RPMI8226 (cell line): ENCODE measurements around the gene TMEM100.

ENCODE experiments used
- DNase-seq: peaks from one replicate; pipeline ENCODE4 v3.0.0-alpha.2; 2015

Gene TMEM100

GRCh38 chr17:55743103-55743679 lies 20.5 kb upstream of the TMEM100 start:
- peak; percentile 49 for DNase-seq

DNA sequence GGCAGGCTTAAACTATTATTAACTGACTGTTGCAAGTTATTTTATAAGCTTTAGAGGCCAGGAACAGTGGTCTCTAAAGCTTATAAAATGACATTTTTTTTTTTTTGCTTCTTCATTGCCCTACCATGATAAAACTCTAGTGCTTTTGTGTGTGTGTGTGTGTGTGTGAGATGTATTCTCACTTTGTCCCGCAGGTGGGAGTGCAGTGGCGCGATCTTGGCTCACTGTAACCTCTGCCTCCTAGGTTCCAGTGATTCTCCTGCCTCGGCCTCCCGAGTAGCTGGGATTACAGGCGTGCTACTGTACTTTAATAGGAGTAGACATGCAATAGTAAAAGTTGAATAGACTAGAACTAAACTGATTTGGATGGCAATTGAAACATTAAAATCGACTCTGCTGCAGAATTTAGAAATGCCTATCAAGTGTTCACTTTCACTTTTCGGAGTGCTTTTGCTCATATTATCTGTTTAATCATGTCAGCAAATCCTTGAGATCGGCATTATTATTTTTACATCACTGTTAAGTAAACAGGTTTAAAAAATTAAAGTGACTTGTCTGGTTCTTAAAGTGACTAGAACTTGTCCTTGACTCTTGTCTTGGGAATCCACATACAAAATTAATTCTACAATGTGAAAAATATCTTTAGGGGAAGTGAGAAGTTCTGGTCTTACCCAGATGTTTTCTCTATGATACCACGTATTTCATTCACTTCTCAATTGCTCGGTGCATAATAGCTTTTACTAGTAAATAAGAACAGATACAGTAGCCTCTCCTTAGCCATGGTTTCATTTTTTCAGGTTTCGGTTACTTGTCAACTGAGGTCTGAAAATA lies 19.8 kb upstream of the TMEM100 start:
- DNase-seq: peak; percentile 17

GRCh38 chr17:55741356-55741700 lies 18.7 kb upstream of the TMEM100 start:
- no peak for DNase-seq

DNA sequence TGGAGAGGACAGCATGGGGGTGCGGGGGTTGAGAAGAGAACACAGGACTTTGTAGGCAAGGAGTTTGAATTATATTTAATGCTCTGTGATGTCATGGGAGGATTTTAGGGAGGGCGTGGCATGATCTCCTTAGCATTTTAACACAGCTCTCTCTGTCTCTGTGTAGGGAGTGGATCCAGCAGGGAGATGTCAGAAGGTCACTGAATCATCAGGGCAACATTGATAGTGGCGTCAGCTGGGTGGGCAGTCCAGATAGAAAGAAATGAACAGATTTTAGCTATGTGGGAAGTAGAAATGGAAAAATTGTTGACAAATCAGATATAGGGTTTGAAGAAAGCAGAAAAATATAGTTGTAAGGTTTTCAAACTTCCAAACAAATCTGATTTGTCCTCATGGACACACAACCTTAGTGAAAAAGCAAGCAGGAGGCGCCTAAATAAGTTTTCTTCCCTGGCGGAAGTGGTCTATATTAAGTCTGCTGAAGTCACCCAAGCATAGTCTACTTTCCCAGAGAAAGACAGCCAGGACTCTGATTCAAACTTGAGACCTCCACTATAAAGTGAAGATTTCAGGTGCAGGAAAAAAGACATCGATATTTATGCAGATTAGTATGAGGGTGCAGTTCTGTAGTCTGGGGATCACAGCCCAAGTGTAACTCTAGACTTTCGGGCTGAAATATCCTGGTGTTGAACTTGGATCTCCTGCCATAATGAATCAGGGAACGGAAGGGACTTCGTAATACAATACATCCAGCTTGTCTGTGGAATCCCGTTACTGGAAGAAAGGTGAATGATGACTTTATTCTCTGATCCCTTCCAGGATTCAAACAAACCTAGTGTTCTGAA lies 18.1 kb upstream of the TMEM100 start:
- DNase-seq: no peak

GRCh38 chr17:55737976-55738501 lies 15.4 kb upstream of the TMEM100 start:
- no peak for DNase-seq

- peak; percentile 63 for DNase-seq
Observed at GRCh38 chr17:55735731-55736405, 13.2 kb upstream of the TMEM100 start.

DNA sequence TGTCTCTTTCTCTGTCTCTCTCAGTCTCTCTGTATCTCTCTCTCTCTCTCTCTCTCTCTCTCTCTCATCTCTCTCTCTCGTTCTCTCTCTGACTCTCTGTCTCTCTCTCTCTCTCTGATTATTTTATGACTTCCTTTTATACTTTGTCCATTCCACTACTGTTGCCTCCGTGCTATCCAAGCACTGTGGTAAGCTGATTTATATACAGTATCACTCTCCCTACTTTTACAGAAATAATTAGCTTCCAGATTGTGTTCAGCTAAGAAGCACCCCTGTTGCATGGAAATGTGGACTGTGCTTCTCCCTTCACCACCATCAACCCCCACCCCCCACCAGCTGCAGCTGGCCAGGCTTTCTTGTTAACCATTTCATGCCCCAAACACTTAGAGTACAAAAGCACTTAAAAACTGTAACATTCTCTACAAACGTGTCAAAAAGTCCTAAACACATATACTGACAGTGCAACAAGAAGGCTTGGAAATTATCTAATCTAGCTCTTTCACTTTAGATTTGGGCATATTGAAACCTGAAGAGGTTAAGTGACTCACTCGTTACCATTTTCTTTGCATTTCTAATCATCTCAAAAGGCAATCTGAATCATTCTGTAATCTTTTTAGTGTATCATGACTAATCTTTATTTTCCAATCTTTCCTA lies 11.6 kb upstream of the TMEM100 start:
- DNase-seq: no peak

DNA sequence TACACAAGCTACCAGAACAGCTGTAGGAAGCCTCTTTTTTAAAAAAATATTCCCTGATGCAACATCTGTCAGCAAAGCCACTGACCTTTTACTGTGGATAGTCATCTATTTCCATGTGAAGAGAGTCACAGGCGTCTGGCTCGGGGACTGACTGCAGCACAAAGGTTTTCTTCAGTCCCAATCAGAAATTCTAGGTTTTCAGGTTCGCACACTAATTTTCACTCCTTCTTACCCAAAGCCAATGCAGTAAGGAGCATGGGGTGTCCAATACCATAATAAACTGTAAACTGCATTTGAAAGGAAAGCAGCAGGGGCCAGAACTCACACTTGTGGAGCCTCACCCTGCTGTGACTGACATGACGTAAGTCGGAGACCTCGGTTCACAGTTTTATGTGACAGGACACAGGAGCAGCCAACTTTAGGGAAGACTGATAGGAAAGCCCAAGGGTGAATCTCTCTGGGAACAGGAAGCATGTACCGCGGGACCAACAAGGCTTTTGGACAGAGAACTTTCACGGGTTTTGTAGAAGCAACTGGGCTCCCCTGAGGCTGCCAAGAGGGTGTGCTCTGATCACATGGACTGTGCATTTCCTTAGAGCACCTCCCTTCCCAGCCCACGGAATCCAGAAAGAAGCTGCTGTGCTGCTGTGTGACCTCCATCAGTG lies 9.1 kb upstream of the TMEM100 start:
- DNase-seq: no peak

DNA sequence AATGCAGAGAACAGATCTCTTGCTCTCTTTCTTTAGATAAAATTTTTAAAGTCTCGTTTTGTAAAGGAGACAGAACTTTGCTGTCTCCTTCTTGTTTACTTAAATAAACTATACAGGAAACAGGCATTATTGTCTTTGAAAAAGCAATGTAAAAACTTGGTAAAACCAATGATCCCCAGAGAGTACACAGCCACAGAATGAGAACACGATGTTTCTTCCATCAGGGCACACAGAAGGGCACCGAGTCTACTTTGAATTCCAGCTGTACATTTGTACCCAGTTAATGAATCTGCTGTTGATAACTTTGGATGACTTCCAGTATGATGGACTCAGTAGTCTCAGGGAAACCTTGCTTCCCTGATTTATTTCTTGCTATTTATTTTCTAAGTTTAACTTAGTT lies 8.1 kb upstream of the TMEM100 start:
- no peak for DNase-seq

GRCh38 chr17:55730380-55730779 lies 7.7 kb upstream of the TMEM100 start:
- no peak for DNase-seq

- no peak for DNase-seq
Observed at GRCh38 chr17:55729484-55729883, 6.8 kb upstream of the TMEM100 start.

DNA sequence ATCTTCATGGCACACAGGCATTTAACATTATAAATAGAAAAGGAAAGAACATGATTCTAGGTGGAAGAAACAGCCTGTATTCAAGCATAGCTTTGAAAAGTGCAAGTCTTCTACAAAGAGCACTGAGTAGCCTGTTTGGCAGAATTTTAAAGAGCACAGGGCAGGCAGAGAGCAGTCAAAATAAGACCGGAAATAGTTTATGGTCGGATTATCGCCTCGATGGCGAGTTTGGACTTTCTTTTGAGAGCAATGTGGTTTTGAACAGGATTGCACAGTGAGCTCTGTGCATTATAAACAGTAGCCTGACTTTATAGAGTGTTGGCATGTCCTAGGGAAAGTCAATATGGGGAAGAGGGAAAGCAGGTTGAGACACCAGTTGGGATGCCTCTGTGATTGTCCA lies 6.2 kb upstream of the TMEM100 start:
- no peak for DNase-seq

DNA sequence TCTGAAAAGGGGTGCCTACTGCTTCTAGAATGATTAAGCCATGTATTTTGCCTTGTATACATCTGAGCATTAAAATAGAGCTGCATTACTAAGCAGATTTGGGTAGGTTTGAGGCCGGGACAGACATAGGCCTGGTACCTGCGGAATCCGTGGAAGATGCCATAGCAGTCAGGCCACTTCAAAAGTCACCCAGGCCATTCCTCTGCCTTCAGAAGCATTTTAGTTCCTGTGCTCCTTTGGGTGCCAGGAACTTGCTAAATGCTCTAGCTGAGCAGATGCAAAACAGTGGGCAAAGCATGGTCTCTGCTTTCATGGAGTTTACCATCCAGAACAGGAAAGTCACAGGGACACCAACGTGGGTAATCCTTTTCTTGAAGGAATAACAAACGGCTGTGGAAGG lies 5.7 kb upstream of the TMEM100 start:
- no peak for DNase-seq

GRCh38 chr17:55727920-55728319 lies 5.3 kb upstream of the TMEM100 start:
- DNase-seq: no peak

DNA sequence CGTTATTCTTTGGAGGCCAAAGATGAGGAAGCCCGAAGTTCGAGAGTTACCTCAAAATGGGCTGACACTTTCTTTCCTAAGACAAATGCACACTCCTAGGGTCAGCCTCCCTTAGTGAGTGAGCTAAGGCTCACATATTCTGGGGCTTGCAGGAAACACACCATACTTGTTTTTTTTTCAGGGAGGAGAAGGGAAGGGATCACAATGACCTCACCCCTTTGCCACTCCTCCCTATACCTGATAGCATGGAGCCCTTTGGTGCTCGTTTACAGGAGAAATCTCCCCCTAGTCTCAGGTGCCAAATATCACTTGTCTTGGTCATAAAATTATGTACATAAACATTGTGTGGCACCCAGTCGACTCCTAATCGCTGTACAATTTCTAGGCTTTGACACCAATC lies 4.6 kb upstream of the TMEM100 start:
- no peak for DNase-seq

GRCh38 chr17:55726440-55726839 lies 3.8 kb upstream of the TMEM100 start:
- no peak for DNase-seq

DNA sequence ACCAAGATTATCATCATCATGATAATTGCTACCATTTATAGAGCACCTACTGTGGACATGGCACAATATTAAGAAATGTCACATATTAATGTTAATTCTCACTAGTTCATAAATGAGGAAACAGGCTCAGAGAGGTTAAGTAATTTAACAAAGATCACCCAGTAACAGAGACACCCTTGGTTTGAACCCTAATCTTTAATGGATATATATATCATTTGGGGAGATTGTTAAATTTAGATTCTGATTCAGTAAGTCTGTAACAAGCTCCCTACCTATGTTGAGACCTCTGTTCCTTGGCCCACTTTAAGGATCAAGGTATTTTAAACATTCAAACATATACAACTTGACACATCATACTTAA lies 804 bp upstream of the TMEM100 start:
- no peak for DNase-seq

- DNase-seq: no peak
Observed at GRCh38 chr17:55722016-55722736, 488 bp downstream of the TMEM100 start.

DNA sequence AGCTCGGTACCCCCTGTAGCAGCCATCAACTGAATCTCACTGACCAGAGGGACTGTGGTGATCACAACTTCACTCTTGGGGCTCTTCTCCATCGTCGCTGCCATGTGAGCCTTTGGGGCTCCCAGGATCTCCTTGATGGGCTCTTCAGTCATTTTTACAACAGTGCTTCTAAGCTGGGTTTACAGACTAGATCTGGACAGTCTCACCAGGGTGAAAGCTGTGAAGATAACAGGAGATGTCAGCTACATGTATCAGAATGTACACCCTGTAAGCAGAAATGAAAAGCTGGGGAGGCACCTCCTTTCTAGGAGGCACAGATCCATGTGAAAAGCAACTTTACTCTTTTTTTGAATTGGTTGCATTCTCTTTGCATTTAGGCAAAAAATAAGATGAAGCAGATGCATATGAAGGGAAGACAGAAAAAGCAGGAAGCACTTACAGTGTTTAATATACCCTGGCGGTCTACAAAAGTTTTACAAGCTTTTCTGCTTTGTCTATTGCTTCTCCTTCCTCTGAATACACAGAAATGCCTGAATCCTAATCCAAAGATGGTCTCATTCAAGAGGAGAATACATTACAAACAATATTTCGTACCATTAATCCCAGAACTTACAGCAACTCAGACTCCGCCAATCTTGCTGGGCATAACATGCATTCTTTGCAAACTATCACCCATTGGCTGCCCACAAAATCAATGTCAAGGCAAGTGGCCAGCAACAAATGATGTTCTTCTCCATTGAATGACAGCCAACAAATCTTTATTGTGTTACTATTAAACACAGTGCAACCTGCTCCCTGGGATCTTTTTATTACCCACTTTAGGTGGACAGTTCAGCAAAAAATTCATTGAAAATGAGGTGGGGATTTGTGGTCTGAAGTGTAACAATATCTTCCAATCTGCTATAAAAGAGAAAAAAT lies 1.5 kb downstream of the TMEM100 start:
- no peak for DNase-seq
